GM19023 (cell line): ENCODE results near the gene CEP152.
"Not testable (repeated sequence)": the region's sequence is repeated elsewhere in the genome, so short reads cannot be mapped to it uniquely, and the experiment has no call there.

ENCODE experiments used
- ATAC-seq: cut with Tn5 transposase; IDR thresholded peaks from one replicate; pipeline ENCODE4 v1.9.1; 2021; ENCODE audit warnings: mild to moderate bottlenecking, moderate library complexity; ENCODE audit not compliant: unreplicated experiment

CEP152 gene

DNA sequence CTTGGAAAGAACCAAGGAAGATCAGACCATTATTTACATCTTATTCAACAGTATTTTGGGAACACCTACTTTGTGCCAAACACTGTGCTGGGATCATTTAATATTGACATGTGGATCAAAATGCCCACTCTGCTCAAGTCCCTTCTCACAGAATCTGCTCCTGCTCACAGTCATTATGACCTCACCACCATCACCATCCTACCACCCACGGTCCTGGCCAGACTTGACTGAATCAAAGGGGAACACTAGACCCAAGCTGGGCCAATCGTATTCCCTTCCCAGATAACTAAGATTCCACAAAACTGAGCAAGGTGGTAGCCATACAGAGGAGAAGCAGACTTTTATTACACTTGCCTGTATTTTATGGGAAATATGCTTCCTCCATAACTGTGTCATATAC is 3.4 kb upstream of the CEP152 start:
- no peak for ATAC-seq

- no peak for ATAC-seq
Observed at GRCh38 chr15:48811325-48811958, 573 bp upstream of the CEP152 start.

DNA sequence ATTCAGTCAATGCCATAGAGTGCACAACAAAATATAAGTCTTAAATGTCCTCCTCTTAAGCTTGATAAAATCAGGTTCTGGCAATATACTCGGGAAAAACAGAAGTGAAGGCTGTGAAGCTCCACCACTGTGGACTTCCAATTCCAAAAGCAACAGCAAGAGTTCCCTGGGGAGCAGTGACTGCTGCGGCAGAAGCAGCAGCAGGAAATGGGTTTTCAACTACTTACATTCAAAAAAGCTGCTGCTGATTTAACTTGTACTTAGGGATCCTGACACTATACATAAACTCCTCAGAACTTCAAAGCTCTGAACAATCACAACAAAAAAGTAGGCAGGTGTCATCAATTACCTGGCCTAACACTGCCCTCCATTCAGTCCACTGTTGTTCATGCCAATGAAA is 4.7 kb downstream of the CEP152 start:
- ATAC-seq, result no peak

GRCh38 chr15:48805591-48805990 is 5.3 kb downstream of the CEP152 start:
- no peak for ATAC-seq

DNA sequence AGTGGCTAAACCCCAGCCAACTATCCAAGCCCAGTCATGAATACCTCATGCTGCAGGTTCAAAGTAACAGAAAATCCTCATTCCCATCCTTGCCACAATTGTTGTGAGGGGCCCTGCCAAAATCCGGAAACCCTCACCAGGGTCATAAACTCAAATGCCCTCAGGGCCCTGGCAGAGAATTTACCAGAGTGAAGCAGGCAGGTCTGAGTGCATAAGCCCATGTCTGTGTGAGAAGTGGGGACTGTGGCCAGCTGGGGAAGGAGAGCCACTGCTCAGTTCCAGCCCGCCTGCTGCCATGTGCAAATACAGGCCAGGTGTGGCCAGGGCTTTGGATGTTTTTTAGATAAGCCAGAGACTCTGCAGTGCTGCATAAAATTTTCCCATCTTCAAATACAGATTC is 7.0 kb downstream of the CEP152 start:
- ATAC-seq, result no peak

DNA sequence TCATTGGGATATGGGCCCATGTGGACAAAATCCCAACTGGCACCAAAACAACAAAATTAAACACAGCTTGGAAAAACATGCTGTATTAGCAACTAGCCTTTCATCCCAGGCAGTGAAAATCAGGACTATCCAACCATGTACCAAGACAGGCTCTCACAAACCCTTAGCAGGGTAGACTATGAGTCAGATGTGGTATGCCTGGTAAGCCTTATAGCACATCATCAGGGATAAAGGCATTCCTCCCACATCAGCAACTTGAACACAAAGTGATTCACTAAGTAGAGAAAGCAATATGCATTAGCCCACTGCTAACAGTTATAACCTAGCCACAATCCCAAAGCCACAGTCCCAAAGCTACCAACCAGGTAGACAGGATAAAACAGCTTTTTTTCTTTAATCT is 8.0 kb downstream of the CEP152 start:
- ATAC-seq, result no peak

- no peak for ATAC-seq
Observed at GRCh38 chr15:48802257-48802656, 8.6 kb downstream of the CEP152 start.

- ATAC-seq, result no peak
Observed at GRCh38 chr15:48800811-48801455, 9.9 kb downstream of the CEP152 start.

- ATAC-seq, result no peak
Observed at GRCh38 chr15:48800245-48800644, 10.6 kb downstream of the CEP152 start.

DNA sequence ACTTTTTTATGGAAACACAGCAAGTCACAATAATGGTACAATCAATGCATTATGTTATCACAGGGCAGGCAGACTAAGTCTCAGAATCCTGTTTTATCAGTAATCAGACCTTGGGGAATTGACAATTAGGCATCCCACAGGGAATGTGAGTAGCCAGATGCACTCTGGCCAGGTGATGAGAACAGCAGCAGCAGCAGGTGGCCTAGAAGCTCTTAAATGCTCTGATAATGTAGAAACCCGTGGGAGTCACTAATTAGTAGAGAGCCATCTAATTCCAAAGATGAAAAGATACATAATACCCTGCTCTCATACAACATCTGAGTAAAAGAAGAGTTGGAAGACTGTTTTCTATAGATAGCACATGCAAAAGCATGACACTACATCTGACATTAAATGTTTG is 12.6 kb downstream of the CEP152 start:
- ATAC-seq, result no peak

GRCh38 chr15:48796930-48797329 is 13.9 kb downstream of the CEP152 start:
- no peak for ATAC-seq

DNA sequence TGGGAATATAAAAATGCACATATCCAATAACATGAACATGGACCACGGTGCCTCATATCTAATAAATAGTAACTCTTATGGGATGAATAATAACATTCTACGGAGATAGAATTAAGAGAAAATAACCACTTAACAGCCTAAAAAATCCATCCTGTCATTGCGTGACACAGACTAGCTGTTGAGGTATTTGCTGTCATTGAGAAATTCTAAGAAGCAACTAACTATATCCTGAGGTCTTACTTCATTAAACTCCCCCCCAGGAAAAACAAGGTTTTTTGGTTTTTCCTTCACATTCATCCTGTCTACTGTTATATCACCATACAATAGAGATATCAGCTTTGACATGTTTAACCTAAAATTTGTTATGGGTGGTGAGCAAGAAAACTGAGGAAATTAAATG is 14.3 kb downstream of the CEP152 start:
- no peak for ATAC-seq

DNA sequence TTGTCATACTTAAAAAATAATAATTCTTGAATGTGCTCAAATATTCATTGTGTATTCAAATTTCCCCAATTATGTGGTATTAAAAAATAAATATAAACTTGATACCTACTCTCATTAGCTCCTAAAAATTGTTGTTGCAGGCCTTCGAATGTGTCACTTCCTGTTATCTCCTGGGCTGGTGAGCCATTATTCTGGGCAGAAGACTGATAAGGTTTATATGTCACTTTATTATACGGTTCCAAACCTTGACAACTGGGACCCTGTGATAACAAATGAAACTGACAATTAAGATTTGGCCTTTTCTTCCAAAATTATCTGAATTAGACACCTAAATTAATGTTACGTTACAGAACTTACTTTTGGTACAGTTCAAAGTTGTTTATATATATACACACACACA is 15.0 kb downstream of the CEP152 start:
- no peak for ATAC-seq

GRCh38 chr15:48794697-48795134 is 16.2 kb downstream of the CEP152 start:
- ATAC-seq, result peak; percentile 93

DNA sequence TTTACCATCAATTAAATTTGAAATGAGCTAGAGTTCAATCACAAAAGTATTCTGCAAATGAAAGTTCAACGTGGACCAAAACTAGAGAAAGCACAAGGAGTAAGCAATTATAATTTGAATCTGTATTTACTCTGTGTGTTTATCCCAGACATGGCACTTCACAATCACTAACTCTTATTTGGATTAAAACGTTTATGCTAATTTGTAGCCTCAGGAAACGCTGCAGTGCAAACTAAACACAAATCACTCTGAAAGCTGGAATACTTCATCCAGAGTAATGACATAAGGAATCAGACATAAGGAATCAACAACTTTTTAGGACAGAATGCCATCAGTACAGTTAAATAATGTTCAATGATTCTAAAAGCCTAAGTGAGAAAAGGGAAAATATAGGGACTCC is 18.5 kb downstream of the CEP152 start:
- ATAC-seq, result no peak

DNA sequence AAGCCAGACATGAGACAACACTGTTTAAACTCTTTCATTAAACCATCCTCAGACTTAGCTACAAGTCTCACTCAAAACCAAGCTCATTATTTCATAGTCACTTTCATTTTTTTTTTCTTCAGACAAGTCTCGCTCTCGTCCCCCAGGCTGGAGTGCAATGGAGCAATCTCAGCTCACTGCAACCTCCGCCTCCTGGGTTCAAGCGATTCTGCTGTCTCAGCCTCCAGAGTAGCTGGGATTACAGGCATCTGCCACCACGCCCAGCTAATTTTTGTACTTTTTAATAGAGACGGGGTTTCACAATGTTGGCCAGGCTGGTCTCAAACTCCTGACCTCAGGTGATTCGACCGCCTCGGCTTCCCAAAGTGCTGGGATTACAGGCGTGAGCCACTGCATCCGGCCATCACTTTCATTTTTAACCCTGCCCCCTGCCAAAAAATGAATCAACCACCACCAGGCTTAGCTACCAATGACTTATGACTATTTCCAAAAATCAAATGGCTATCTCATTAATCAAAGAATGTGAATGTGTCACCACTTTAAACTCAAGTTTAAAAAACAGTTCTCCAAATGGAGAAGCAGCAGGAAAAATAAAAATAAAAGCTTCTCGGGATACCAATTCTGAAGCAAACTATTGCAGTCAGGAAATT is 20.3 kb downstream of the CEP152 start:
- ATAC-seq, result not testable (repeated sequence)

DNA sequence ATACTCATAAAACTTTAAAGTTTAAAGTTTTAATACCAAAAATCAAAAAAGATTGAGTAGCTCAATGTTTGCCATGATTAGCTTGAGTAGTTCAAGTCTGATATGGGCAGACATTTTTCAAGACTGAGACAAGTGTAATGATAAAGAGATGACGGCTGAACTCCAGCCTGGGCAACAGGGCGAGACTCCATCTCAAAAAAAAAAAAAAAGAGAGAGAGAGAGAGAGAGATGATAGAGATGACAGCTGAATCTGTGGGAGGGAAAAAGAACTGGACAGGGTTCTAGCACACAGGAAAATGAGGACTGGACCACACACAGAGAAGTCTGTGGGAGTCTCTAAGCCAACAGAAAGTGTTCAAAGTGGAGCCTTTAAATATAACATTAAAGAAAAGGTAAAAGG is 25.2 kb downstream of the CEP152 start:
- ATAC-seq, result no peak

DNA sequence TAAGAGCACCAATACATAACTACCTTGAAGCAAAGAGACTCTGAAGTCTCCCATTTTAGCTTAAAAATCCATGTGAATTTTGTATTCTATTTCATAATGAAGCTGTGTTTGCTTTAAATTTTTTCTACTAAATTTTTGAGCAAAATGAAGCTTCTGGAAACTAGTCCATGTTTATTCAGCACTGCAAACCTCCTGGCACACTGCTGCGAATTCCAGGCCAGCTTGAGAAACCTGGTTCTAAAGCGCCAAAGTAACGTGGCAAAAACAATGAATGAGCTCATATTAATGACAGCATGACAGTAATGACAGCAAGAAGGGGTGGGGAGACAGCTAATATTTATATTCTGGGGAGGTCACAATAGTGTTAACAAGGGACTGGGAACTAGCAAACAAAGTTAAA is 25.7 kb downstream of the CEP152 start:
- ATAC-seq, result no peak

GRCh38 chr15:48784756-48785155 is 26.1 kb downstream of the CEP152 start:
- ATAC-seq, result no peak

DNA sequence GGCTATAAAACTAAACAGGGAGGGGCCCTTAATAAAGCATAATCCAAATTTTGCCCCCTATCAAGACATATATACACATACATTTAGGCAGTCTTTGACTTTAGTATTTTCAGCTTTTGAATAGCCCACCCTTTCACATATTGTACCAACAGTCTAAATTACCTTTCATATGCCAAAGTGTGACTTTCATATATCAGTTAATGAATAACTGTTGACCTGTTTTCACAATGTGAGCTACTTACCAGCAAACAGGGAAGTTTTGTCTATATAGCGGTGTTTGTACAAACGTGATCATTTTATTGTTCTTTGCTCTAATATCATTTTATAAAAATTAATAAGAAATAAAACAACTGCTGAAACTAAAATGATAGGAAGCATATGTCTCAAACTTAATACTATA is 28.0 kb downstream of the CEP152 start:
- ATAC-seq, result no peak

DNA sequence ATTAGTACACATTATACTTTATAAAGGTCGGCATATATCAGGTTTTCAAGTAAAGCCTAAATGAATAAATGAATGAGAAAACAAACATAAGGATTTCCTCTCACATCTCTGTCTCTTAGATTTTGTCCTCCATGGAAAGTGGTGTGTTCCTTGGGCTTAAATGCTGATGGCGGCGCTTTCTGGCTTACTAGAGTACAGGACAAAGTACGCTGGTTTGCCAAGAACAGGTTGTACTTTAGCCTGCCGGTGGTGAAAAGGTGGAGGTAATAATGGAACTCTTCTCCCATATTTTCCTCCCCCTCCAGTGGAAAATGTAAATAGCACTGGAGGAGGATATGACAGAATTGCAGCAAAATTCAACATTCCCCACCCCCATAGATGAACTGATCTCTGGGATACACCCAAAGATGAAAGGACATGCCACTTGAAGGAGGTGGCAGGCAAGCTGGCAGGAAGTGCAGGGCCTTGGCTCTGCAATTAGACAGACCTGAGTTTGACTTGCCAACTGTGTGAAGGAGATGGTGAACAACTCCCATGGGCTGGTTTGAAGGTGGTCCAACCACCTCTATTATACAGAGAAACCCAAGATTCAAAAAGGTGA is 29.3 kb downstream of the CEP152 start:
- no peak for ATAC-seq

DNA sequence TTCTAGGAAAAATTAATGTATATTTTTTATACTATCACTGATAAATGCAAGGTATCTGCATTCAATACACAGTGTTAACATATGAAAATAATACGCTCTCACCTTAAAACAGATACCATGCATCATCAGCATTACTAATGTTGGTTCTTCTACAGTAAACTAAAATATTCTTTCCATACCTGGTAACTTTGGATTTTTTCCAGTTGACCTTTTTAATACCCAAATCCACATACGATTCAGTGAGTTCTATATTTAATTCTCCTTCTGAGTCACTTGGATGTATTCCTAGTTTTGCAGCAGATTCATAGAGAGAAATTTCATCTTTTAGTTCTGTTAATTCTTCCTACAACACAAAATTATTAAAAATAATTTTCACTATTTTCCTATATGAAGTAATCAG is 29.9 kb downstream of the CEP152 start:
- no peak for ATAC-seq
